ENCODE results near the gene MAN1A1.

GRCh38 chr6:119349361-119350201 is at the start of gene MAN1A1:
- TF ChIP-seq CTCF (IDR thresholded peaks at IDR 0.05) (no peak), EP300 (IDR thresholded peaks at IDR 0.05; ENCODE audit: low read depth) (no peak), POLR2AphosphoS5 (IDR thresholded peaks at IDR 0.05) (peak; percentile 97)

All from transverse colon (tissue), 4 donors.